Uterus (tissue), 2 donors: Measurements from ENCODE around the gene AP3B1.

Experiments
- POLR2A ChIP-seq, 2 donors: fragments of 450-650 bp; IDR thresholded peaks; one replicate each; pipeline ENCODE4 v1.6.1; 2016; ENCODE audit warnings: antibody characterized with exemption in 2 of 2, mild to moderate bottlenecking in 1 of 2, moderate library complexity in 1 of 2
- TF ChIP-seq, protein P1 (sequence below), 4 experiments: fragments of 200-600 bp in 2 of 4; fragments of 450-650 bp in 2 of 4; sonication (generic) in 2 of 4; IDR thresholded peaks; one replicate each; pipeline ENCODE4 v1.5.1; 2016 to 2019; ENCODE audit warnings: antibody characterized with exemption in 4 of 4, mild to moderate bottlenecking in 2 of 4, moderate library complexity in 1 of 4

DNA sequence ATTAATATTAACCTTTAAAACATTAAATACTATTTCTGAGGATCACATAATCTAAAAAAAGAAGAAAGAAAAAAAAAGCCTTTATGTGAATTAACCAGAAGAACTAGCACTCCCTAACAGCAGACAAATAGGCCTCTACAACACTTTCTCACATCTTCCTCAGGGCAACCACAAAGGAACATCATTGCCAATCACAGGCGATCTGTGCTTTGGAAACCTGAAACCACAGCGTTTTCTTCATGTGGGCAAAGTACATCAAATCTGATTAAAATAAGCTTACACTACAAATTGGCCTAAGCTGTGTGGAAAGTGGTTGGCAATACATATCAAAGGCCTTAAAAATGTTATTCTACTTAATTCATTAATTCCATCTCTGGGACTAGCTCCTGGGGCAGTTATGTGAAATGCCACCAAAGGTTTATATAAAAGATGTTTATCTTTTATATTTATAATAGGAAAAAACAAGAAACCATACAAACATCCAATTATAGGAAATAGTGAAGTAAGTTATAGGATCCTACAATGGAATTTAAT is 333.6 kb downstream of the AP3B1 start:
- TF ChIP-seq, protein P1, sequence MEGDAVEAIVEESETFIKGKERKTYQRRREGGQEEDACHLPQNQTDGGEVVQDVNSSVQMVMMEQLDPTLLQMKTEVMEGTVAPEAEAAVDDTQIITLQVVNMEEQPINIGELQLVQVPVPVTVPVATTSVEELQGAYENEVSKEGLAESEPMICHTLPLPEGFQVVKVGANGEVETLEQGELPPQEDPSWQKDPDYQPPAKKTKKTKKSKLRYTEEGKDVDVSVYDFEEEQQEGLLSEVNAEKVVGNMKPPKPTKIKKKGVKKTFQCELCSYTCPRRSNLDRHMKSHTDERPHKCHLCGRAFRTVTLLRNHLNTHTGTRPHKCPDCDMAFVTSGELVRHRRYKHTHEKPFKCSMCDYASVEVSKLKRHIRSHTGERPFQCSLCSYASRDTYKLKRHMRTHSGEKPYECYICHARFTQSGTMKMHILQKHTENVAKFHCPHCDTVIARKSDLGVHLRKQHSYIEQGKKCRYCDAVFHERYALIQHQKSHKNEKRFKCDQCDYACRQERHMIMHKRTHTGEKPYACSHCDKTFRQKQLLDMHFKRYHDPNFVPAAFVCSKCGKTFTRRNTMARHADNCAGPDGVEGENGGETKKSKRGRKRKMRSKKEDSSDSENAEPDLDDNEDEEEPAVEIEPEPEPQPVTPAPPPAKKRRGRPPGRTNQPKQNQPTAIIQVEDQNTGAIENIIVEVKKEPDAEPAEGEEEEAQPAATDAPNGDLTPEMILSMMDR (IDR thresholded peaks at IDR 0.05) = no peak
- TF ChIP-seq POLR2A (IDR thresholded peaks at IDR 0.05) = no peak
